ENCODE data around the gene KCNJ4.
A peak's percentile ranks its signal among the peaks of the same experiment; 100 is the strongest.

Gene KCNJ4

DNA sequence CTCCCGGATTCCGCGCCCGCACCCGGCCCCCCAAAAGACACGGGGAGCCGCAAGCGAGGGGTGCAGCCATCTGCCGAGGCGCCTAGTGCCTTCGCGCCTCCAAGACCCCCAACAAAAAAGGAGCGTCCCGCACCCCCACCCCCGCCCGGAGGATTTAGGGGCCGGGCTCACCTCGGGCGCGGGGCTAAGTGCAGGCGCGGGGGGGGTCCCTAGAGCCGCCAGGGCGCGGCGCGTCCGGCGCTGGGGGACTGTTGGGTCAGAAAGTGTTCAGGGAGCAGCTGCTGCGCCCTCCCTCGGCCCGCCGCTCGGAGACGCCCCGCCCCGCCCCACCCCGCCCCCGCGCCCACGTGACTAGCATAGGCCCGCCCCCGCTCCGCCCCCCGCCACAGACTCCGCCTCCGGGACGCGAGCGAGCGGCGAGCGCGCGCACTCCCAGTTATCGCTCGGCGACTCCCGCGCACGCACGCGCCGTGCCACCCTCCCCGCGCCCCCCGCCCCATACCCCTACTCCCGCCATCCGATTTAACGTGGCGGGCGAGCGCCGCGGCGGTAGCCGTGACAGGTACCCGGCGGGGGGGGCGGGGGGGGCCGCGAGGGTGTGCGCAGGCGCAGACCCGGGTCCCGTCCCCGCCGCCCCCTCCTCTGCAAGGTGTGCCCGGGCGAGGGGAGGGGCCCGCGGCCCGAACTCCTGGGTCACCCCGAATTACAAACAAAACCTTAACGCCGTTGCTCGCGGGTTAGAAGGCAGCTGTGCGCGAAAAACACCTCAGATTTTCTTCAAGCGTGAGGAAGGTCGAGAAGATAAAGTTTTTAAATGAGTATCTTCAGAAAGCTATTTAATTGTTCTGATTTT is 56.2 kb downstream of the KCNJ4 start (continued):
- TF ChIP-seq, protein P1, sequence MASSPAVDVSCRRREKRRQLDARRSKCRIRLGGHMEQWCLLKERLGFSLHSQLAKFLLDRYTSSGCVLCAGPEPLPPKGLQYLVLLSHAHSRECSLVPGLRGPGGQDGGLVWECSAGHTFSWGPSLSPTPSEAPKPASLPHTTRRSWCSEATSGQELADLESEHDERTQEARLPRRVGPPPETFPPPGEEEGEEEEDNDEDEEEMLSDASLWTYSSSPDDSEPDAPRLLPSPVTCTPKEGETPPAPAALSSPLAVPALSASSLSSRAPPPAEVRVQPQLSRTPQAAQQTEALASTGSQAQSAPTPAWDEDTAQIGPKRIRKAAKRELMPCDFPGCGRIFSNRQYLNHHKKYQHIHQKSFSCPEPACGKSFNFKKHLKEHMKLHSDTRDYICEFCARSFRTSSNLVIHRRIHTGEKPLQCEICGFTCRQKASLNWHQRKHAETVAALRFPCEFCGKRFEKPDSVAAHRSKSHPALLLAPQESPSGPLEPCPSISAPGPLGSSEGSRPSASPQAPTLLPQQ (tag by site-specific recombination; IDR thresholded peaks at IDR 0.05) = no peak
- 0 out of 2 replicates have a peak, but pooled peaks have one; percentile 20 for TF ChIP-seq ZEB2 (tag by site-specific recombination; IDR thresholded peaks at IDR 0.05)
- TF ChIP-seq ZNF629 (tag by site-specific recombination; IDR thresholded peaks at IDR 0.05) = no peak
- no peak for TF ChIP-seq MYNN (tag by site-specific recombination; IDR thresholded peaks at IDR 0.05; ENCODE audit: borderline replicate concordance)
- 0 out of 2 replicates have a peak, but pooled peaks have one; percentile 44 for TF ChIP-seq ZBTB7A (tag by site-specific recombination; IDR thresholded peaks at IDR 0.05; ENCODE audit: low read depth)
- no peak for TF ChIP-seq ZNF174 (tag by site-specific recombination; IDR thresholded peaks at IDR 0.05)
- TF ChIP-seq, protein P2, sequence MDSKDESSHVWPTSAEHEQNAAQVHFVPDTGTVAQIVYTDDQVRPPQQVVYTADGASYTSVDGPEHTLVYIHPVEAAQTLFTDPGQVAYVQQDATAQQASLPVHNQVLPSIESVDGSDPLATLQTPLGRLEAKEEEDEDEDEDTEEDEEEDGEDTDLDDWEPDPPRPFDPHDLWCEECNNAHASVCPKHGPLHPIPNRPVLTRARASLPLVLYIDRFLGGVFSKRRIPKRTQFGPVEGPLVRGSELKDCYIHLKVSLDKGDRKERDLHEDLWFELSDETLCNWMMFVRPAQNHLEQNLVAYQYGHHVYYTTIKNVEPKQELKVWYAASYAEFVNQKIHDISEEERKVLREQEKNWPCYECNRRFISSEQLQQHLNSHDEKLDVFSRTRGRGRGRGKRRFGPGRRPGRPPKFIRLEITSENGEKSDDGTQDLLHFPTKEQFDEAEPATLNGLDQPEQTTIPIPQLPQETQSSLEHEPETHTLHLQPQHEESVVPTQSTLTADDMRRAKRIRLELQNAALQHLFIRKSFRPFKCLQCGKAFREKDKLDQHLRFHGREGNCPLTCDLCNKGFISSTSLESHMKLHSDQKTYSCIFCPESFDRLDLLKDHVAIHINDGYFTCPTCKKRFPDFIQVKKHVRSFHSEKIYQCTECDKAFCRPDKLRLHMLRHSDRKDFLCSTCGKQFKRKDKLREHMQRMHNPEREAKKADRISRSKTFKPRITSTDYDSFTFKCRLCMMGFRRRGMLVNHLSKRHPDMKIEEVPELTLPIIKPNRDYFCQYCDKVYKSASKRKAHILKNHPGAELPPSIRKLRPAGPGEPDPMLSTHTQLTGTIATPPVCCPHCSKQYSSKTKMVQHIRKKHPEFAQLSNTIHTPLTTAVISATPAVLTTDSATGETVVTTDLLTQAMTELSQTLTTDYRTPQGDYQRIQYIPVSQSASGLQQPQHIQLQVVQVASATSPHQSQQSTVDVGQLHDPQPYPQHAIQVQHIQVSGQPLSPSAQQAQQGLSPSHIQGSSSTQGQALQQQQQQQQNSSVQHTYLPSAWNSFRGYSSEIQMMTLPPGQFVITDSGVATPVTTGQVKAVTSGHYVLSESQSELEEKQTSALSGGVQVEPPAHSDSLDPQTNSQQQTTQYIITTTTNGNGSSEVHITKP (tag by site-specific recombination; IDR thresholded peaks at IDR 0.05) = peak; percentile 55
- TF ChIP-seq HOXC10 (CRISPR knock-in tag; IDR thresholded peaks at IDR 0.05) = no peak
- TF ChIP-seq SP2 (tag by site-specific recombination; IDR thresholded peaks at IDR 0.05) = peak; percentile 23; the same call in 1 of the 2 replicates
- no peak for TF ChIP-seq ZNF48 (tag by site-specific recombination; IDR thresholded peaks at IDR 0.05)
- TF ChIP-seq ZNF324 (tag by site-specific recombination; IDR thresholded peaks at IDR 0.05) = no peak
- TF ChIP-seq, protein P3, sequence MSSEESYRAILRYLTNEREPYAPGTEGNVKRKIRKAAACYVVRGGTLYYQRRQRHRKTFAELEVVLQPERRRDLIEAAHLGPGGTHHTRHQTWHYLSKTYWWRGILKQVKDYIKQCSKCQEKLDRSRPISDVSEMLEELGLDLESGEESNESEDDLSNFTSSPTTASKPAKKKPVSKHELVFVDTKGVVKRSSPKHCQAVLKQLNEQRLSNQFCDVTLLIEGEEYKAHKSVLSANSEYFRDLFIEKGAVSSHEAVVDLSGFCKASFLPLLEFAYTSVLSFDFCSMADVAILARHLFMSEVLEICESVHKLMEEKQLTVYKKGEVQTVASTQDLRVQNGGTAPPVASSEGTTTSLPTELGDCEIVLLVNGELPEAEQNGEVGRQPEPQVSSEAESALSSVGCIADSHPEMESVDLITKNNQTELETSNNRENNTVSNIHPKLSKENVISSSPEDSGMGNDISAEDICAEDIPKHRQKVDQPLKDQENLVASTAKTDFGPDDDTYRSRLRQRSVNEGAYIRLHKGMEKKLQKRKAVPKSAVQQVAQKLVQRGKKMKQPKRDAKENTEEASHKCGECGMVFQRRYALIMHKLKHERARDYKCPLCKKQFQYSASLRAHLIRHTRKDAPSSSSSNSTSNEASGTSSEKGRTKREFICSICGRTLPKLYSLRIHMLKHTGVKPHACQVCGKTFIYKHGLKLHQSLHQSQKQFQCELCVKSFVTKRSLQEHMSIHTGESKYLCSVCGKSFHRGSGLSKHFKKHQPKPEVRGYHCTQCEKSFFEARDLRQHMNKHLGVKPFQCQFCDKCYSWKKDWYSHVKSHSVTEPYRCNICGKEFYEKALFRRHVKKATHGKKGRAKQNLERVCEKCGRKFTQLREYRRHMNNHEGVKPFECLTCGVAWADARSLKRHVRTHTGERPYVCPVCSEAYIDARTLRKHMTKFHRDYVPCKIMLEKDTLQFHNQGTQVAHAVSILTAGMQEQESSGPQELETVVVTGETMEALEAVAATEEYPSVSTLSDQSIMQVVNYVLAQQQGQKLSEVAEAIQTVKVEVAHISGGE (tag by site-specific recombination; conservative IDR thresholded peaks at IDR 0.05; ENCODE audit: low read depth) = peak; percentile 20; the same call in 1 of the 2 replicates
- TF ChIP-seq ZXDB (tag by site-specific recombination; IDR thresholded peaks at IDR 0.05) = no peak
- TF ChIP-seq, protein P4, sequence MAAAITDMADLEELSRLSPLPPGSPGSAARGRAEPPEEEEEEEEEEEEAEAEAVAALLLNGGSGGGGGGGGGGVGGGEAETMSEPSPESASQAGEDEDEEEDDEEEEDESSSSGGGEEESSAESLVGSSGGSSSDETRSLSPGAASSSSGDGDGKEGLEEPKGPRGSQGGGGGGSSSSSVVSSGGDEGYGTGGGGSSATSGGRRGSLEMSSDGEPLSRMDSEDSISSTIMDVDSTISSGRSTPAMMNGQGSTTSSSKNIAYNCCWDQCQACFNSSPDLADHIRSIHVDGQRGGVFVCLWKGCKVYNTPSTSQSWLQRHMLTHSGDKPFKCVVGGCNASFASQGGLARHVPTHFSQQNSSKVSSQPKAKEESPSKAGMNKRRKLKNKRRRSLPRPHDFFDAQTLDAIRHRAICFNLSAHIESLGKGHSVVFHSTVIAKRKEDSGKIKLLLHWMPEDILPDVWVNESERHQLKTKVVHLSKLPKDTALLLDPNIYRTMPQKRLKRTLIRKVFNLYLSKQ (tag by site-specific recombination; IDR thresholded peaks at IDR 0.05; ENCODE audit: borderline replicate concordance) = no peak
- TF ChIP-seq ZNF658 (tag by site-specific recombination; IDR thresholded peaks at IDR 0.05) = no peak
- no peak for TF ChIP-seq ZFP3 (tag by site-specific recombination; IDR thresholded peaks at IDR 0.05; ENCODE audit: low read depth)
- TF ChIP-seq GLIS2 (tag by site-specific recombination; IDR thresholded peaks at IDR 0.05) = peak; percentile 77
- TF ChIP-seq ZNF561 (tag by site-specific recombination; IDR thresholded peaks at IDR 0.05; ENCODE audit: borderline replicate concordance) = no peak
- TF ChIP-seq, protein P5, sequence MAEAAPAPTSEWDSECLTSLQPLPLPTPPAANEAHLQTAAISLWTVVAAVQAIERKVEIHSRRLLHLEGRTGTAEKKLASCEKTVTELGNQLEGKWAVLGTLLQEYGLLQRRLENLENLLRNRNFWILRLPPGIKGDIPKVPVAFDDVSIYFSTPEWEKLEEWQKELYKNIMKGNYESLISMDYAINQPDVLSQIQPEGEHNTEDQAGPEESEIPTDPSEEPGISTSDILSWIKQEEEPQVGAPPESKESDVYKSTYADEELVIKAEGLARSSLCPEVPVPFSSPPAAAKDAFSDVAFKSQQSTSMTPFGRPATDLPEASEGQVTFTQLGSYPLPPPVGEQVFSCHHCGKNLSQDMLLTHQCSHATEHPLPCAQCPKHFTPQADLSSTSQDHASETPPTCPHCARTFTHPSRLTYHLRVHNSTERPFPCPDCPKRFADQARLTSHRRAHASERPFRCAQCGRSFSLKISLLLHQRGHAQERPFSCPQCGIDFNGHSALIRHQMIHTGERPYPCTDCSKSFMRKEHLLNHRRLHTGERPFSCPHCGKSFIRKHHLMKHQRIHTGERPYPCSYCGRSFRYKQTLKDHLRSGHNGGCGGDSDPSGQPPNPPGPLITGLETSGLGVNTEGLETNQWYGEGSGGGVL (tag by site-specific recombination; IDR thresholded peaks at IDR 0.05) = peak; percentile 35; the same call in 1 of the 2 replicates
- TF ChIP-seq ZNF530 (tag by site-specific recombination; IDR thresholded peaks at IDR 0.05; ENCODE audit: low read depth) = no peak
- TF ChIP-seq ZNF266 (tag by site-specific recombination; IDR thresholded peaks at IDR 0.05; ENCODE audit: low read depth) = no peak
- TF ChIP-seq SP3 (tag by site-specific recombination; IDR thresholded peaks at IDR 0.05) = peak; percentile 55
